PFSK-1 (cell line): ENCODE data around the gene NFIA.

Experiments
- FOXP2 ChIP-seq: optimal IDR thresholded peaks from 2 replicates; pipeline ENCODE3; 2011; ENCODE audit warnings: borderline replicate concordance, control low read depth, inconsistent platforms; ENCODE audit not compliant: insufficient read depth; ENCODE audit errors: extremely low read length, extremely low read depth
- POLR2AphosphoS5 ChIP-seq: IDR thresholded peaks from 2 replicates; pipeline ENCODE4 v1.6.1; 2012; ENCODE audit warnings: low read depth, mild to moderate bottlenecking, control low read depth, low read length, moderate library complexity
- REST ChIP-seq, 2 experiments: IDR thresholded peaks; 2 replicates each; pipeline versions ENCODE4 v1.6.1 to v1.8.0; 2011 to 2012; ENCODE audit warnings: low read depth in 2 of 2, low read length in 2 of 2, control low read depth in 1 of 2, inconsistent platforms in 1 of 2, mild to moderate bottlenecking in 1 of 2, moderate library complexity in 1 of 2; ENCODE audit not compliant: insufficient read depth in 1 of 2
- SIN3A ChIP-seq: IDR thresholded peaks from 2 replicates; pipeline ENCODE4 v1.6.1; 2012; ENCODE audit warnings: mild to moderate bottlenecking, low read length, moderate library complexity, borderline replicate concordance; ENCODE audit not compliant: insufficient read depth
- TAF1 ChIP-seq: IDR thresholded peaks from 2 replicates; pipeline ENCODE4 v1.6.1; 2012; ENCODE audit warnings: low read length, control low read depth, borderline replicate concordance; ENCODE audit not compliant: insufficient read depth

The NFIA gene

GRCh38 chr1:61399199-61399598 lies 316.8 kb downstream of the NFIA start:
- TF ChIP-seq FOXP2 = no peak
- no peak for TF ChIP-seq SIN3A
- no peak for TF ChIP-seq TAF1
- TF ChIP-seq POLR2AphosphoS5 = no peak
- TF ChIP-seq REST (IDR thresholded peaks at IDR 0.05; ENCODE audit: insufficient read depth in 1 of 2, low read depth in 2 of 2, low read length in 2 of 2) = no peak

GRCh38 chr1:61400131-61400770 lies 317.9 kb downstream of the NFIA start:
- TF ChIP-seq SIN3A (no peak), POLR2AphosphoS5 (no peak), REST (IDR thresholded peaks at IDR 0.05; ENCODE audit: insufficient read depth in 1 of 2, low read depth in 2 of 2, low read length in 2 of 2) (no peak), TAF1 (no peak), FOXP2 (no peak)

- TF ChIP-seq REST (IDR thresholded peaks at IDR 0.05; ENCODE audit: insufficient read depth in 1 of 2, low read depth in 2 of 2, low read length in 2 of 2) = no peak
- no peak for TF ChIP-seq TAF1
- no peak for TF ChIP-seq POLR2AphosphoS5
- no peak for TF ChIP-seq SIN3A
- no peak for TF ChIP-seq FOXP2
Observed at GRCh38 chr1:61400997-61401396, 318.6 kb downstream of the NFIA start.

GRCh38 chr1:61403679-61404596 lies 321.6 kb downstream of the NFIA start:
- TF ChIP-seq REST (IDR thresholded peaks at IDR 0.05; ENCODE audit: insufficient read depth in 1 of 2, low read depth in 2 of 2, low read length in 2 of 2) (no peak), SIN3A (no peak), TAF1 (no peak), POLR2AphosphoS5 (no peak), FOXP2 (no peak)
